DOHH2 (cell line): Measurements from ENCODE around the gene SVBP.

ENCODE experiments used
- H3F3A ChIP-seq: fragments of 200-600 bp; sonication (generic), shearing (Covaris generic); 2 replicates; pipeline ENCODE4 v1.6.0; 2016; ENCODE audit warnings: antibody characterized with exemption, mild to moderate bottlenecking; ENCODE audit not compliant: control insufficient read depth, insufficient read depth
- H3K27ac ChIP-seq: fragments of 200-600 bp; sonication (generic); 2 replicates; pipeline ENCODE4 v1.5.1; 2014; ENCODE audit warnings: low read depth, mild to moderate bottlenecking, low read length, moderate library complexity
- H3K27me3 ChIP-seq: fragments of 200-600 bp; sonication (generic); 2 replicates; pipeline ENCODE4 v1.6.1; 2014; ENCODE audit warnings: mild to moderate bottlenecking, low read length, mixed read lengths; ENCODE audit not compliant: control insufficient read depth
- H3K36me3 ChIP-seq: fragments of 200-600 bp; sonication (generic); 2 replicates; pipeline ENCODE4 v1.6.1; 2014; ENCODE audit warnings: mild to moderate bottlenecking, low read length, moderate library complexity, mixed read lengths; ENCODE audit not compliant: control insufficient read depth
- H3K4me1 ChIP-seq: fragments of 200-600 bp; sonication (generic); 2 replicates; pipeline ENCODE4 v1.6.1; 2014; ENCODE audit warnings: mild to moderate bottlenecking, low read length, mixed read lengths; ENCODE audit not compliant: control insufficient read depth
- H3K4me2 ChIP-seq: fragments of 200-600 bp; sonication (generic); 2 replicates; pipeline ENCODE4 v1.6.0; 2014; ENCODE audit warnings: mild to moderate bottlenecking, low read length, moderate library complexity
- H3K4me3 ChIP-seq: fragments of 200-600 bp; sonication (generic); 2 replicates; pipeline ENCODE4 v1.5.1; 2014; ENCODE audit warnings: mild to moderate bottlenecking, low read length, mixed read lengths
- H3K79me2 ChIP-seq: fragments of 200-600 bp; sonication (generic); 2 replicates; pipeline ENCODE4 v1.6.1; 2014; ENCODE audit warnings: mild to moderate bottlenecking, low read length, mixed read lengths; ENCODE audit not compliant: control insufficient read depth
- H3K9me2 ChIP-seq: fragments of 200-600 bp; sonication (generic); replicated peaks from 2 replicates; pipeline ENCODE4 v1.6.1; 2014; ENCODE audit warnings: mild to moderate bottlenecking, low read length, mixed read lengths; ENCODE audit not compliant: control insufficient read depth
- H3K9me3 ChIP-seq: fragments of 200-600 bp; sonication (generic); 2 replicates; pipeline ENCODE4 v1.6.1; 2014; ENCODE audit warnings: antibody characterized with exemption, low read length, mixed read lengths; ENCODE audit not compliant: control insufficient read depth, insufficient read depth
- H4K20me1 ChIP-seq: fragments of 200-600 bp; sonication (generic); 2 replicates; pipeline ENCODE4 v1.6.0; 2014; ENCODE audit warnings: low read depth, mild to moderate bottlenecking, antibody characterized with exemption, low read length, moderate library complexity; ENCODE audit not compliant: control insufficient read depth, insufficient read depth
- CTCF ChIP-seq: fragments of 200-600 bp; sonication (generic); IDR thresholded peaks from one replicate; pipeline ENCODE4 v1.5.1; 2014; ENCODE audit warnings: antibody characterized with exemption, mild to moderate bottlenecking, low read depth, low read length; ENCODE audit not compliant: poor library complexity, severe bottlenecking
- EZH2phosphoT487 ChIP-seq: fragments of 200-600 bp; sonication (generic); IDR thresholded peaks from 2 replicates; pipeline ENCODE4 v1.6.1; 2017; ENCODE audit warnings: borderline replicate concordance, mild to moderate bottlenecking, antibody characterized with exemption, low read length, moderate library complexity, mixed read lengths

SVBP gene

GRCh38 chr1:42848823-42849537, 31.8 kb upstream of the SVBP start:
- H3K27ac ChIP-seq: no peak overlapping the region
- no peak overlapping the region for H3K4me3 ChIP-seq
- no peak for TF ChIP-seq CTCF
- no peak for TF ChIP-seq EZH2phosphoT487
- peaks cover 50% of the 10 kb centered on the region for H3K4me1 ChIP-seq
- no peaks in the 10 kb centered on the region; the same call in 1 of the 2 replicates for H3K9me3 ChIP-seq
- peak overlapping the region; percentile 84; the same call in 1 of the 2 replicates for H3K4me2 ChIP-seq
- H3K27me3 ChIP-seq: no peaks in the 10 kb centered on the region
- H3K9me2 ChIP-seq: no peaks in the 10 kb centered on the region
- H3F3A ChIP-seq: peaks cover 6% of the 10 kb centered on the region; the same call in 1 of the 2 replicates
- peaks cover 27% of the 10 kb centered on the region for H3K79me2 ChIP-seq
- H3K36me3 ChIP-seq: peaks cover 54% of the 10 kb centered on the region
- no peaks in the 10 kb centered on the region for H4K20me1 ChIP-seq

GRCh38 chr1:42847721-42848460, 30.7 kb upstream of the SVBP start:
- no peaks in the 10 kb centered on the region for H3K27me3 ChIP-seq
- peak overlapping the region; percentile 84 for H3K4me2 ChIP-seq
- H3K79me2 ChIP-seq: peaks cover 27% of the 10 kb centered on the region
- H3K9me2 ChIP-seq: no peaks in the 10 kb centered on the region
- H4K20me1 ChIP-seq: no peaks in the 10 kb centered on the region
- peaks cover 6% of the 10 kb centered on the region; the same call in 1 of the 2 replicates for H3F3A ChIP-seq
- peaks cover 49% of the 10 kb centered on the region for H3K36me3 ChIP-seq
- H3K27ac ChIP-seq: 0 out of 2 replicates have a peak overlapping the region, but pooled peaks have one; percentile 12
- no peaks in the 10 kb centered on the region; the same call in 1 of the 2 replicates for H3K9me3 ChIP-seq
- TF ChIP-seq CTCF (no peak), EZH2phosphoT487 (no peak)
- H3K4me1 ChIP-seq: peaks cover 50% of the 10 kb centered on the region
- peak overlapping the region; percentile 95 for H3K4me3 ChIP-seq

GRCh38 chr1:42847111-42847595, 30.0 kb upstream of the SVBP start:
- Histone ChIP-seq H3K9me2 (no peaks in the 10 kb centered on the region), H3K4me3 (peak overlapping the region; percentile 95), H3K4me1 (peaks cover 44% of the 10 kb centered on the region), H3K9me3 (no peaks in the 10 kb centered on the region; the same call in 1 of the 2 replicates), H3K36me3 (peaks cover 43% of the 10 kb centered on the region), H3F3A (peaks cover 6% of the 10 kb centered on the region; the same call in 1 of the 2 replicates), H3K79me2 (peaks cover 27% of the 10 kb centered on the region), H3K27ac (peak overlapping the region; percentile 48), H3K27me3 (no peaks in the 10 kb centered on the region), H4K20me1 (no peaks in the 10 kb centered on the region), H3K4me2 (peak overlapping the region; percentile 84)
- TF ChIP-seq CTCF (no peak), EZH2phosphoT487 (no peak)
